ENCODE results near the gene KCNT2.

DNA sequence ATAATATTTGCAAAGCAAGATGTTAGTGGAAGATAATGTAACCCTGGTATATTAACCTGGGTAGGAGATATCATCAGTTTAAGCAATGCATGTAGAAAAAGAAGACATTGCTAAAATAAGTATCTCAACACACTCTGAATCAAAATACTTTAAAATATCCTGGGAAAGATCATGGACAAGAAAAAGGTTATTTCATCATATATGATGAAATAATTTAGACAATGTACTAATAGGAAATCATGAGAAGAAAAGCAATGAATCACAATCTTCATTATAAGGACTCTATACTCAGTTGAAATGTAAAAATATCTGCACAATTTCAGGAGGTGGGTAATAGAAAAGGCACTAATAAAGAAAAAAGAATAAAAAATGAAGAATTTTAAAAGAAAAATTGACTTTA is 158.8 kb downstream of the KCNT2 start:
- no peak for TF ChIP-seq EZH2 (IDR thresholded peaks at IDR 0.05; ENCODE audit: borderline replicate concordance)
- TF ChIP-seq, protein P1, sequence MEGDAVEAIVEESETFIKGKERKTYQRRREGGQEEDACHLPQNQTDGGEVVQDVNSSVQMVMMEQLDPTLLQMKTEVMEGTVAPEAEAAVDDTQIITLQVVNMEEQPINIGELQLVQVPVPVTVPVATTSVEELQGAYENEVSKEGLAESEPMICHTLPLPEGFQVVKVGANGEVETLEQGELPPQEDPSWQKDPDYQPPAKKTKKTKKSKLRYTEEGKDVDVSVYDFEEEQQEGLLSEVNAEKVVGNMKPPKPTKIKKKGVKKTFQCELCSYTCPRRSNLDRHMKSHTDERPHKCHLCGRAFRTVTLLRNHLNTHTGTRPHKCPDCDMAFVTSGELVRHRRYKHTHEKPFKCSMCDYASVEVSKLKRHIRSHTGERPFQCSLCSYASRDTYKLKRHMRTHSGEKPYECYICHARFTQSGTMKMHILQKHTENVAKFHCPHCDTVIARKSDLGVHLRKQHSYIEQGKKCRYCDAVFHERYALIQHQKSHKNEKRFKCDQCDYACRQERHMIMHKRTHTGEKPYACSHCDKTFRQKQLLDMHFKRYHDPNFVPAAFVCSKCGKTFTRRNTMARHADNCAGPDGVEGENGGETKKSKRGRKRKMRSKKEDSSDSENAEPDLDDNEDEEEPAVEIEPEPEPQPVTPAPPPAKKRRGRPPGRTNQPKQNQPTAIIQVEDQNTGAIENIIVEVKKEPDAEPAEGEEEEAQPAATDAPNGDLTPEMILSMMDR (IDR thresholded peaks at IDR 0.05; ENCODE audit: poor library complexity): no peak
